HG02642 (cell line): ENCODE results near the gene ZFAND6.

ENCODE experiments used
- ATAC-seq: cut with Tn5 transposase; IDR thresholded peaks from one replicate; pipeline ENCODE4 v1.9.1; 2021; ENCODE audit warnings: mild to moderate bottlenecking; ENCODE audit not compliant: unreplicated experiment, poor library complexity

Gene ZFAND6

DNA sequence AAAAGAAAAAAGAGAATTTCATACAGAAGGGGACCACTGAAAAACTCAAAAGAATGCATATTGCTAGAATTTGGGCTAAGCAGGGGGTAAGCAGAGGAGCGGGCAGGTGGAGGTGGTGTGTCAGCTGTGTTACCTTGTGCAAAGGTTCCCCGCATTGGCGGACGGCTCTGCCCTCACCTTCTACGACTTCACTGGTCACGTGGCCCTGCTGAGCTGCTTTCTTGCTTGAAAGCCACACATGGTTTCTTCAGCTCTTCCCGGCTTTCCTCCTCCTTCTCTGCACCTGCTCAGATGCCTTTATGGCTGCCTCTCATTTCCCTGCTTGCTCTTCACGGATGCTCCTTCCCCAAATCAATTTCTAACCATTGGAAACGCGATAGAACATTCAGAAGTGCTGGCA lies 123.8 kb downstream of the ZFAND6 start:
- no peak for ATAC-seq

DNA sequence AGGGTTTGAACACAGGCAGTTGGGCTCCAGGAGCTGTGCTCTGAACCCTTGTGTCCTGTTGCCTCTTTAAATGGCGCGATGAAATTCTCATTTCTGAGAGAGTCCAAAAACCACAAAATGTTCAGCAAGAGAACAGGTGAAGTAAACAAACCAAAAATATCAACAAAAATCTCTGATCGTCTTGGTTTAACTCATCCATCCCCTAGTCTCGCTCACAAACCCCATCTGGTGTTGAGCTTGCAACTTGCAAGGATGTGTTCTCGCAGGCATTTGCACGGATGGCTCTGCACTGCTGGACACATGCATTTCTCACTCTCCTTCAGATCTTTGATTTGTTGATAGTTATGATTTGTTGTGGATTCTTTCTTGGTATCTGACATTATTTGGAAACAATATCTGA lies 124.4 kb downstream of the ZFAND6 start:
- ATAC-seq, result no peak

DNA sequence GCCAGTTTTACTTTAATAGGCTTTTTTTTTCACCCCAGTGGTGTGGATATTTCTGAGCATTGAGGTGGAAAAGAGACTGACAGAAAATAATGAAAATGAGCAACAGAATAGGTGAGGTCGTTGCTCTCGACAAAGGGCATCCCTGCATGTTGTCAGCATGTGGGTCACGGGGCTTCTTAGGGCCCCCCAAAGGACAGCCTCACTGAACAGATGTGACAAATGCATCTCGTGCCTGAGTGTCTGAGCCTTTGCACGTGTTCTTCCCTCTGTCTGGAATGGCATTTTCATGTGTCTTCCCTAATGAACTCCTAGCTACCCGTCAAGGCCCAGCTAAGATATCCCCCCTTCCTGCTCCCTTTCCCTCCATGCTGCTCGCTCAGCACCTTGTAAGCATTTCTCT lies 125.1 kb downstream of the ZFAND6 start:
- no peak for ATAC-seq

DNA sequence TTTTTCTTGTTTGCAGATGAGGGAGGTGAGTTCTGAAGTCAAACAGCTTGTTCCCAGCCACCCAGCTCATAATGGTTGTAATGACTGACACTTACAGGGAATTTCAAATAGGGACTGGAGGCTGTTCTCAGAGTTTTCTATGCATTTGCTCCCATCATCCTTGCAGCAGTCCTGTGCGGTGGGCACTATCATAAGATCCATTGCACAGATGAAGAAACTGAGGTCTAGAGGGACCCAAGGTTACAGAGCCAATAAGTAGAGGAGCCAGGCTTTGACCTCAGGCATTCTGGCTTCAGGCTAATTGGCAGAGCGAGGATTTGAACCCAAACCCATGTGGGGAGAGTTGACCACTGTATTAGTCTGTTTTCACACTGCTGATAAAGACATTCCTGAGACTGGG lies 125.7 kb downstream of the ZFAND6 start:
- no peak for ATAC-seq

DNA sequence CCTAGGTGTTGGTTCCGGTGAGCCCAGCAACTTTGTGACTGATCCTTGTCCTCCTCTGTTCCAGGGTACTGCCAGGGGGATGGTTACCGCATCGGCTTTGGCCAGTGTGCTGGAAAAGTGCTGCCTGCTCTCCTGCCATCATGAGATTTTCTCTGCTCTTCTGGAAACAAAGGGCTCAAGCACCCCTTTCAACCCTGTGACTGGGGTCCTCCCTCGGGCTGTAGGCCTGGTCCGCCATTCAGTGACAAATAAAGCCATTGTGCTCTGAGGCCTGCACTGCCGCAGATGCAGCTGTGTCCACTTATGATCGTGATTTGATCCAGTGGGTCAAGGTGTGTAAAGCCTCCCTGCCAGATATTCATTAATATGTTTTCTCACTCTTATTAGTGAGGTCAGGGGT lies 126.6 kb downstream of the ZFAND6 start:
- ATAC-seq, result no peak

DNA sequence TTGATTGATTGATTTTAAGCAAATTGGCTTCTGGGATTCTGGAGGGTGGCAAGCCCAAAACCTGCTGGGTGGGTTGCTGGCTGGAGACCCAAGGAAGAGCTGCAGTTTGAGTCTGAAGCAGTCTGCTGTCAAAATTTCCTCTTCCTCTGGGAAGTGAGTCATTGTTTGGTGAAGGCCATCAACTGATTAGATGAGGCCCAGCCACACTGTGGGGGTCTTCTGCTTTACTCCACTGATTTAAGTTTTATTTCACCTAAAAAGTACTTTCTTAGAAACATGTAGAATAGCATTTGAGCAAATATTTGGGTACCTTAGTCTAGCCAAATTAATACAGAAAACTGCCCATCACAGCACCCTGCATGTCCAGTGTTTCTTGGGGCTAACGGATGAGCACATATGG lies 127.1 kb downstream of the ZFAND6 start:
- no peak for ATAC-seq
